HFF-Myc (cell line): ENCODE data around the gene POLR1C.

Source experiments
- DNase-seq: peaks from one replicate; pipeline ENCODE4 v3.0.0-alpha.2; 2011; ENCODE audit warnings: low read depth; ENCODE audit errors: extremely low read depth
- H3K4me3 ChIP-seq: replicated peaks from 2 replicates; pipeline ENCODE4 v1.5.1; 2011; ENCODE audit warnings: low read depth, mild to moderate bottlenecking, control low read depth, low read length
- TF ChIP-seq, protein P1 (sequence below): IDR thresholded peaks from 2 replicates; pipeline ENCODE4 v1.5.1; 2012; ENCODE audit warnings: mild to moderate bottlenecking, low read depth, low read length, control low read depth; ENCODE audit errors: missing control alignments

POLR1C gene

DNA sequence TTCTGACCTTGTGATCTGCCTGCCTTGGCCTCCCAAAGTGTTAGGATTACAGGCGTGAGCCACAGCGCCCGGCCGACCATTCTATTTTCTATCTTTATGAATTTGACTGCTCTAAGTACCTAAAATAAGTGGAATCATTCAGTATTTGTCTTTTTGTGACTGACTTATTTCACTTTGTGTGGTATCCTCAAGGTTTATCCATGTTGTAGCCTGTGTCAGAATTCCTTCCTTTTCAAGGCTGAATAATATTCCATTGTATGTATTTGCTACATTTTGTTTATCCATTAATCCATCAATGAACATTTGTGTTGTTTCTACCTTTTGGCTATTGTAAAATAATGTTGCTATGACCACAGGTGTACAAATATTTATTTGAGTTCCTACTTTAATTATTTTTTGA lies 44.4 kb upstream of the POLR1C start:
- no peak for DNase-seq
- TF ChIP-seq, protein P1, sequence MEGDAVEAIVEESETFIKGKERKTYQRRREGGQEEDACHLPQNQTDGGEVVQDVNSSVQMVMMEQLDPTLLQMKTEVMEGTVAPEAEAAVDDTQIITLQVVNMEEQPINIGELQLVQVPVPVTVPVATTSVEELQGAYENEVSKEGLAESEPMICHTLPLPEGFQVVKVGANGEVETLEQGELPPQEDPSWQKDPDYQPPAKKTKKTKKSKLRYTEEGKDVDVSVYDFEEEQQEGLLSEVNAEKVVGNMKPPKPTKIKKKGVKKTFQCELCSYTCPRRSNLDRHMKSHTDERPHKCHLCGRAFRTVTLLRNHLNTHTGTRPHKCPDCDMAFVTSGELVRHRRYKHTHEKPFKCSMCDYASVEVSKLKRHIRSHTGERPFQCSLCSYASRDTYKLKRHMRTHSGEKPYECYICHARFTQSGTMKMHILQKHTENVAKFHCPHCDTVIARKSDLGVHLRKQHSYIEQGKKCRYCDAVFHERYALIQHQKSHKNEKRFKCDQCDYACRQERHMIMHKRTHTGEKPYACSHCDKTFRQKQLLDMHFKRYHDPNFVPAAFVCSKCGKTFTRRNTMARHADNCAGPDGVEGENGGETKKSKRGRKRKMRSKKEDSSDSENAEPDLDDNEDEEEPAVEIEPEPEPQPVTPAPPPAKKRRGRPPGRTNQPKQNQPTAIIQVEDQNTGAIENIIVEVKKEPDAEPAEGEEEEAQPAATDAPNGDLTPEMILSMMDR = no peak
- no peak overlapping the region for H3K4me3 ChIP-seq

DNA sequence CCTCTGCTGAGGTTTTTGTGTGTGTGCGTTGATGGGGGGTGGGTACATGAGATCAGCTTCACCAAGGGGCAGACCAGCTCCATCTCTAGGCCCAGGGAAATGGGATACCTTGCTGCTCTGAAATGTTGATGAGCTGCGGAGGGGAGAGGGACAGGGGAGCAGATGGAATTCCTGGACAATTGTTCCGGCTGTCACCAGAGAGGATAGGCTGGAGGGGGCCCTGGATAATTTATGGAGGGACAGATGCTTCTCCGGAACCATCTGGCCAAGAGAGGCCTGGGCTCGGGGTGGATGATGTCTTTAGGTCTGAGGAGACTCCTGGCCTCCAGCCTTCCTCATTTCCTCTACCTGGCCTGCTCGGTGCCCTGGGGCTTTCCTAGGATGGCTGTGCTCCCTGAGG lies 41.4 kb upstream of the POLR1C start:
- H3K4me3 ChIP-seq = no peak overlapping the region
- no peak for DNase-seq
- TF ChIP-seq, protein P1 = no peak

DNA sequence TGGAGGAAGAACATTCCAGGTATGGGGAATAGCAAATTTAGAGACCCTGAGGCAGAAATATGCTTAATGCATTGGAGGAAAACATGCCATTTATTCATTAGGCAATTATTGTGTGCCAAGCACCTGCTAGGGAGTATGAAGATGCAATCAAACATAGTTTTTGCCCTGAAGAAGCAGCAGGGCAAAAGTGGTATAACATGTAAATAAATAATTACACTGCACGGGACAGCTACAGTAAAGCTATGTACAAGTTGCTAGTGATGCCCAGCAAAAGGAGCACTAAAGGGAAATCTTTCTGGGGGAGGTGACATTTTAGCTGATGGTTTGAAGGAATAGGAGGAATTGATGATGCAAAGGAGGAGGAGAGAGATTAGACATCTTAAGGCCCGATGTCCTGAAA lies 40.1 kb upstream of the POLR1C start:
- TF ChIP-seq, protein P1 = no peak
- H3K4me3 ChIP-seq = peak overlapping the region; percentile 68
- DNase-seq = no peak

DNA sequence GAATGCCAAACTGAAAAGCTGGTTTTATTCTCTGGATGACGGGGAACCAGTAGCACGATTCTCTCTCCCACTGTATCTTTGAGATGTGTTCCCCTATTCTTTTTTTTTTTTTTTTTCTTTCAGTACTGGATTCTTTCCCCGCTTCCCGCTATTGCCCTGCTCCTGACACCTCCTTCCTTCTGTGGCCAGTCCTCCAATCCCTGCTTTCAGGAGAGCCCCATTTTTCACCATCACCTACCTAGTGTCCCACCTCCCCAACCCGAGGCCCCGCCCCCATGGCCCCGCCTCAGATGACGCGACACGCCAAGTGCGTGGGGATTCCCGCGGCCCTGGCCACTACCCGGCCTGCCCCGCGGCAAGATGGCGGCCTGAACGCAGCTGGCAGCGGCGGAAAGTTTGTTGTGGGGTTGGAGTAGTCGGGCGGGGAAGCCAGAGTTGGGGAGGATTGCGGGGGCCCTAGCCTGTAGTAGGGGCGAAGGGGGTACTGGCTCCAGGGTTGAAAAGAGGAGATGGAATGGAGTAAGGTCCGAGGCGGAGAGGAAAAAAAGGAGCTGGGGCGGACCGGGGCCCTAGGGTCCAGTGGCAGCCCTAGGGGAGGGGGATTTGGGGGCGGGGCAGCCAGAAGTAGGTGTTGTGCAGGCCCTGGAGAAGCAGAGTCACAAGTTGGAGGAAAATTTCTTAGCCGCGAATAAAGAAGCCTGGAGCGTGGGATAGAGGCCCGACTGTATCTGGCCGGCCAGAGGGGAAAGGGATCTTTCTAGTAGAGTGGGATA lies 39.5 kb upstream of the POLR1C start, which contains the start of gene TJAP1:
TSS of gene TJAP1 (plus strand) at position 336 of the 773 bp plus-strand sequence. CDS start 21,432 bp downstream, outside the sequence.
- TF ChIP-seq, protein P1 = no peak
- H3K4me3 ChIP-seq = peak within 1 kb of the TSS; percentile 68
- no peak for DNase-seq

DNA sequence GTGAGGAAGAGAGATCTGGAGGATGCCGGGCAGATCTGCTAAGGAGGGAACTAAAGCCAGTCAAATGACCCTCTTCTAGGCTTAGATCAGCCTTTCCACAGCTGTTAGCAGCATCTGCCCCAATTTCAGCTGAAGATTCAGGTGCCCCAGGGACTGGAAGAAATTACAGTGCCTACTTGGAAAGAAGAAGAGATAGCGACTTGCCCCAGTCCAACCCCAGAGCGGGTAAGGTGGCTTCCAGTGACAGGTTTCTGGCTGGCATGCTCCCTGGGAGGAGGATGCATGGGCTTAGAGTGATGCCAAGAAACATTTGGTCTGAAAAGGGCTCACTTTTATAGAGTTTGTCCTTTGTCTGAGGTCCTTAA lies 38.9 kb upstream of the POLR1C start:
- TF ChIP-seq, protein P1 = no peak
- no peak for DNase-seq
- H3K4me3 ChIP-seq = peak overlapping the region; percentile 68

DNA sequence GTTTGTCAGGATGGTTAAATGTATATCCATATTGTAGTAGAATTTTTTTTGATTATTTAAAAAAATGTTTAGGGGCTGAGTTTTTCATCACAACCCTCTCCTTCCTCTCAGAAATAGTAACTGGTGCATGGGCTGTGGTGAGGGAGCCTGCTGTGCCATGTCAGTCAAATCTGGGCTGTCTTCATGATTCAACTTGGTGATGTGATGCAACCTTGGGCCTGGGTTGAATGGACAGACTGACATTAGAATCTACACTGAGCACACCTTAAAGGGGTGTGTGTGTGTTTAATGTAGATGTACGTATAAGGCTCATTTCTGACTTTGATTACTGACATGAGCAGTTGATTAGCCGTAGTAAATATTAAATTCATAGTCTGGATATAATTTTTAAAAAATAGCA lies 35.8 kb upstream of the POLR1C start:
- no peak overlapping the region for H3K4me3 ChIP-seq
- TF ChIP-seq, protein P1 = no peak
- no peak for DNase-seq
